Measurements from ENCODE around the gene AHCYL2.
"Not testable (repeated sequence)": the region's sequence is repeated elsewhere in the genome, so short reads cannot be mapped to it uniquely, and the experiment has no call there.

Gene AHCYL2

DNA sequence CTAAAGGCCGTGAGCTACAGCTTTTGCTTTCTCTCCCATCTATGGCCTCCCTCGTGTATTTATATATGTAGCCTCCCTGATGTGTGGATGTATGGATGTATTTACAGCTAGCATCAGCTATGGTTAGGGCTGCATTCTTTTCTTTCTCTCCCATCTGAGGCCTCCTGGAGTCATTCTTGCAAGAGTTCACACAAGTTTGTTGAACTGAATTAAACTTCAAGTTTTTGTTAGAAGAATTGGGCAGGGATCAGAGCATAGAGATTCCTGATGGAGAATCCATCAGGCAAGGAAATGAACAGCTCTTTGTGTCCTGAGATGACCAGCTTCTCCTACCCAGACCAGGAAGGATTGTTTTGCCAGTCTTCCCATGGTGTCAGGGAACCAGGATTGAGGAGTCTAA, 60.3 kb downstream of the AHCYL2 start:
- H3K36me3 ChIP-seq = no peaks in the 10 kb centered on the region
- no peak overlapping the region for H3K4me3 ChIP-seq (ENCODE audit: low read depth, low read length)
- H3K4me1 ChIP-seq = no peaks in the 10 kb centered on the region
- no peak for DNase-seq
- no peaks in the 10 kb centered on the region for H3K9me3 ChIP-seq
- TF ChIP-seq, protein P1, sequence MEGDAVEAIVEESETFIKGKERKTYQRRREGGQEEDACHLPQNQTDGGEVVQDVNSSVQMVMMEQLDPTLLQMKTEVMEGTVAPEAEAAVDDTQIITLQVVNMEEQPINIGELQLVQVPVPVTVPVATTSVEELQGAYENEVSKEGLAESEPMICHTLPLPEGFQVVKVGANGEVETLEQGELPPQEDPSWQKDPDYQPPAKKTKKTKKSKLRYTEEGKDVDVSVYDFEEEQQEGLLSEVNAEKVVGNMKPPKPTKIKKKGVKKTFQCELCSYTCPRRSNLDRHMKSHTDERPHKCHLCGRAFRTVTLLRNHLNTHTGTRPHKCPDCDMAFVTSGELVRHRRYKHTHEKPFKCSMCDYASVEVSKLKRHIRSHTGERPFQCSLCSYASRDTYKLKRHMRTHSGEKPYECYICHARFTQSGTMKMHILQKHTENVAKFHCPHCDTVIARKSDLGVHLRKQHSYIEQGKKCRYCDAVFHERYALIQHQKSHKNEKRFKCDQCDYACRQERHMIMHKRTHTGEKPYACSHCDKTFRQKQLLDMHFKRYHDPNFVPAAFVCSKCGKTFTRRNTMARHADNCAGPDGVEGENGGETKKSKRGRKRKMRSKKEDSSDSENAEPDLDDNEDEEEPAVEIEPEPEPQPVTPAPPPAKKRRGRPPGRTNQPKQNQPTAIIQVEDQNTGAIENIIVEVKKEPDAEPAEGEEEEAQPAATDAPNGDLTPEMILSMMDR (IDR thresholded peaks at IDR 0.05; ENCODE audit: low read depth, low read length) = no peak
- H3K27me3 ChIP-seq = no peaks in the 10 kb centered on the region

DNA sequence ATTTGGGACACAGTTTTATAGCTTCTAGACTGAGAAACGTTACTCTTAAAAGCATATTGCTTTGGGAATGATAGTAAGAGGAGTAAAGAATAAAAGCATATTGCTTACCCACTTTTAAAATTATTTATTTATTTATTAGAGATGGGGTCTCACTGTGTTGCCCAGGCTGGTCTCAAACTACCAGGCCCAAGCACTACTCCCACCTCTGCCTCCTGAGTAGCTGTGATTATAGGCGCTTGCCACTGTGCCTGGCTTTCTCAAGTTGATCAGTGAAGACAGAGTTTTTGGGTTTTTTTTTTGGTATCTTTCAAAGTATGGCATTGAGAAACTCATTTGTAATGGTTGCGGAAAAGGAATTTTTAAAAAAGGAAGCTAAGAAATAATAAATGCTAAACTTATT, 68.0 kb downstream of the AHCYL2 start:
- H3K4me3 ChIP-seq (ENCODE audit: low read depth, low read length) = no peak overlapping the region
- H3K9me3 ChIP-seq = no peaks in the 10 kb centered on the region
- H3K4me1 ChIP-seq = peaks cover 8% of the 10 kb centered on the region; the same call in 1 of the 2 replicates
- TF ChIP-seq, protein P1 (IDR thresholded peaks at IDR 0.05; ENCODE audit: low read depth, low read length) = no peak
- no peaks in the 10 kb centered on the region for H3K27me3 ChIP-seq
- DNase-seq = no peak
- H3K36me3 ChIP-seq = no peaks in the 10 kb centered on the region

DNA sequence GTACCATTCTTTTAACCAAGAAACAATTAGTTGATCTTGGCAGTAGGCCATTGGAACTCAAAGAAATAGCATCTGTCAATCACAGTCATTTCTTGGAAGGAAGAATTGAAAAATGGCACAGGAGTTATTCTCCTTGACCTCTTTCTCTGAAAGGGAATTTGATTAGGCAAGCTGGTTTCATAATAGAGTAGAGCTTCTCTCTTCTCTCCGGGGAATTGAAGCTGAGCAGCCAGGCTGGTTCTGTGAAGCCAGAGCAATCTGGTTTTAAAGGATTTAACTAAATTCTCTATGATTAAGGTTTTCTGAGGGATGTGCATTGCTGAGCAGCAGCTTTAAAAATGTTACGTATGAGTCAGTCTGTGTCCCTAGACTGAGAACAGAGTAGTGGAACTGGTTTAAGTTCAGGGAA, 70.2 kb downstream of the AHCYL2 start:
- peak; percentile 27 for DNase-seq
- H3K27me3 ChIP-seq = no peaks in the 10 kb centered on the region
- H3K9me3 ChIP-seq = no peaks in the 10 kb centered on the region

DNA sequence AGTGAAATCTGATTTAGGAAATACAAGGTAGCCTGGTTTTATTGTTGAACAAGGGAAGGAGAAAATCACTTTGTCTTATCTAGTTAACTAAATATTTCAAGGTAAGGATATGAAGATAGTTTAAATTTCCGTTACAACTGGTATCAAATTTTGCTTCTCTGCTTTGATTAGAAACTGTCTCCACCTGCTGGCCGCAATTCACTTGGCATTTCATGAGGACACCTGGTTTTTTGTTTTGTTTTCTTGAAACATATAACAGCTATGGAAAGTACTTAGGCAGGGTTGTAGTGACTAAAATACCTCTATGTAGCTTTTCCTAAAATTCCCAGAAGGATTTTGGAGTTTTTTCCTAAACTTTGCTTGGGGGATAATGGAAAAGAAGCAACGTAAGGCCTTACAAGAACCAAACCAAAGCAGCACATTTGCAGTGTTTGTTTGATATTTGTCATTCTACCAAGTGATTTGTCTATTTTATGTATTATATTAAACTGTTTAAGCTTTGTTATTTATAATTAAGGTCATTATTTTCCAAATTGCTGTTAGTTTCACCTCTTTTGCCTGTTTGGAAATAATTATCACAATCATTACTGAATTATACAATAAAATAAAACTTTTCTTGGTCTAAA, 73.6 kb downstream of the AHCYL2 start:
- Histone ChIP-seq H3K27me3 (no peaks in the 10 kb centered on the region), H3K4me3 (ENCODE audit: low read depth, low read length) (no peak overlapping the region), H3K4me1 (peaks cover 8% of the 10 kb centered on the region; the same call in 1 of the 2 replicates), H3K36me3 (no peaks in the 10 kb centered on the region), H3K9me3 (no peaks in the 10 kb centered on the region)
- TF ChIP-seq, protein P1 (IDR thresholded peaks at IDR 0.05; ENCODE audit: low read depth, low read length) = peak; percentile 88
- peak; percentile 66 for DNase-seq

More for the DNA sequence above, 70.2 kb downstream of the AHCYL2 start:
- TF ChIP-seq, protein P1 (IDR thresholded peaks at IDR 0.05; ENCODE audit: low read depth, low read length) = no peak
- Histone ChIP-seq H3K4me3 (ENCODE audit: low read depth, low read length) (no peak overlapping the region), H3K4me1 (peaks cover 8% of the 10 kb centered on the region; the same call in 1 of the 2 replicates), H3K36me3 (no peaks in the 10 kb centered on the region)

DNA sequence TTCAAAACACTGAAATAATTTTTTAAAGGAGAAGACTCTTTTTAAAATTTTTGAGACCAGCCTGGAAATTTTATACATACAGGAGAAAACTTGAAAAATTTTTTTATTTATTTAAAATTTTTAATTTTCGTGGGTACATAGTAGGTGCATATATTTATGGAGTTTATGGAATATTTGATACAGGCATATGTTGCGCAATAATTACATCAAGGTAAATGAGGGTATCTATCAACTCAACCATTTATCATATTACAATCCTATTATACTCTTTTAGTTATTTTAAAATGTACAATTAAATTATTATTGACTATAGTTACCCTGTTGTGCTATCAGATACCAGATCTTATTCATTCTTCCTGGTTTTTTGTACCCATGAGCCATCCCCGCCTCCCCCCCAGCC, 75.1 kb downstream of the AHCYL2 start:
- Histone ChIP-seq H3K9me3 (no peaks in the 10 kb centered on the region), H3K4me1 (peaks cover 3% of the 10 kb centered on the region; the same call in 1 of the 2 replicates), H3K27me3 (no peaks in the 10 kb centered on the region), H3K4me3 (ENCODE audit: low read depth, low read length) (no peak overlapping the region), H3K36me3 (no peaks in the 10 kb centered on the region)
- no peak for DNase-seq
- TF ChIP-seq, protein P1 (IDR thresholded peaks at IDR 0.05; ENCODE audit: low read depth, low read length) = no peak

GRCh38 chr7:129300299-129300698, 75.5 kb downstream of the AHCYL2 start:
- H3K4me1 ChIP-seq; H3K9me3 ChIP-seq; H3K4me3 ChIP-seq (ENCODE audit: low read depth, low read length); H3K36me3 ChIP-seq; DNase-seq; H3K27me3 ChIP-seq: not testable (repeated sequence)
